Measurements from ENCODE around the gene SMC5.

DNA sequence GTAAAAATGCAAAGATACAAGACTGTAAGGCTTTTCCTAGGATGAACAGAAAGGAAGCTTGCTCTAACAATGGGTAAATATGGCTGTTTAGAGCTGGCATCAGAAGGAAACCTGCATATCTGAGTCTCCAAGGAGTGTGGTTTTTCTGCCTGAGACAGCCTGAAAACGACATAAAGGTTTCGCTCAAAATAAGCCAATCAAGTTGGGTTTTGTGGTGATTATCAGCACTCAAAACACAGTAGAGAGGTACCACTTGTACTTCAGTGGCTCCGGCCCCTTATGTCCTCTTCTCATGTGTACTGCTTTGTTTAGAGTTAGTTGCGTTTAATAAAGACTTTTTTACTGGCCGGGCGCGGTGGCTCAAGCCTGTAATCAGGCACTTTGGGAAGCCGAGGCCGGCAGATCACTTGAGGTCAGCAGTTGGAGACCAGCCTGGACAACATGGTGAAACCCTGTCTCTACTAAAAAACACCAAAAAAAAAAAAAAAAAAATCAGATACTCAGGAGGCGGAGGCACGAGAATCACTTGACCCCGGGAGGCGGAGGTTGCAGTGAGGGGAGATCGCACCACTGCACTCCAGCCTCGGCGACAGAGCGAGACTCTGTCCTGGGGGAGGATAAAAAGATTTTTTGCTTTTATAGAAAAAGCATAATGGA lies 116.3 kb downstream of the SMC5 start:
- TF ChIP-seq, protein P1, sequence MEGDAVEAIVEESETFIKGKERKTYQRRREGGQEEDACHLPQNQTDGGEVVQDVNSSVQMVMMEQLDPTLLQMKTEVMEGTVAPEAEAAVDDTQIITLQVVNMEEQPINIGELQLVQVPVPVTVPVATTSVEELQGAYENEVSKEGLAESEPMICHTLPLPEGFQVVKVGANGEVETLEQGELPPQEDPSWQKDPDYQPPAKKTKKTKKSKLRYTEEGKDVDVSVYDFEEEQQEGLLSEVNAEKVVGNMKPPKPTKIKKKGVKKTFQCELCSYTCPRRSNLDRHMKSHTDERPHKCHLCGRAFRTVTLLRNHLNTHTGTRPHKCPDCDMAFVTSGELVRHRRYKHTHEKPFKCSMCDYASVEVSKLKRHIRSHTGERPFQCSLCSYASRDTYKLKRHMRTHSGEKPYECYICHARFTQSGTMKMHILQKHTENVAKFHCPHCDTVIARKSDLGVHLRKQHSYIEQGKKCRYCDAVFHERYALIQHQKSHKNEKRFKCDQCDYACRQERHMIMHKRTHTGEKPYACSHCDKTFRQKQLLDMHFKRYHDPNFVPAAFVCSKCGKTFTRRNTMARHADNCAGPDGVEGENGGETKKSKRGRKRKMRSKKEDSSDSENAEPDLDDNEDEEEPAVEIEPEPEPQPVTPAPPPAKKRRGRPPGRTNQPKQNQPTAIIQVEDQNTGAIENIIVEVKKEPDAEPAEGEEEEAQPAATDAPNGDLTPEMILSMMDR (IDR thresholded peaks at IDR 0.05; ENCODE audit: low read depth, low read length): no peak
- TF ChIP-seq EZH2phosphoT487 (IDR thresholded peaks at IDR 0.05; ENCODE audit: low read depth): no peak
